K562 (cell line): Measurements from ENCODE around the gene WDR49. TPM values are rescaled to one million over a fixed set of nuclear protein-coding genes. Genes with fewer than 3 reads are reported as not detected.

Source experiments
- ATAC-seq: fragments of 200-7000 bp; cut with Tn5 transposase; 3 replicates; pipeline ENCODE4 v1.9.1; 2020; ENCODE audit warnings: moderate library complexity
- BruUV-seq: library from RNA; stranded (reverse); fragments of 400-500 nt; replicated peaks from 2 replicates; lab custom pipeline; 2021; lab: Mats Ljungman, UMichigan
- CTCF ChIA-PET: fragments of 300-600 bp; formaldehyde crosslinking; extraction: SDS; loops from one replicate; lab custom pipeline; 2021; ENCODE audit warnings: low intra/inter-chr PET ratio; lab: Yijun Ruan, JAX
- POLR2A ChIA-PET: fragments of 300-600, 350-650 bp; sonication (Branson Sonifier 250); formaldehyde crosslinking; extraction: SDS; loops from one replicate; lab custom pipeline; 2021; ENCODE audit warnings: antibody characterized with exemption, inconsistent platforms; lab: Yijun Ruan, JAX
- DNase-seq, 4 experiments: peaks; one replicate each; pipeline versions ENCODE4 v3.0.0 to v3.0.0-alpha.2; 2011 to 2018; ENCODE audit warnings: low spot score in 3 of 4, mixed read lengths in 3 of 4; ENCODE audit errors: extremely low read depth in 1 of 4
- FAIRE-seq: peaks from 2 replicates; lab custom pipeline; 2011; peaks lifted over from hg19 to GRCh38; lab: Jason Lieb, UNC
- H2AFZ ChIP-seq: 2 replicates; pipeline ENCODE4 v1.6.0; 2011; ENCODE audit warnings: low read depth, low read length, control low read depth, inconsistent platforms
- H3K27ac ChIP-seq: fragments of 200-600 bp; 3 replicates; pipeline ENCODE4 v1.8.0; 2011; ENCODE audit warnings: low read depth, mild to moderate bottlenecking, control low read depth, inconsistent platforms, low read length, moderate library complexity, mixed read lengths; ENCODE audit errors: extremely low read depth
- H3K27me3 ChIP-seq, 2 experiments: fragments of 300-600 bp in 1 of 2; 2 replicates in 1 of 2; 3 replicates in 1 of 2; pipeline versions ENCODE4 v1.6.0 to v1.8.0; 2011; ENCODE audit warnings: inconsistent platforms in 2 of 2, low read length in 2 of 2, mild to moderate bottlenecking in 1 of 2, mixed read lengths in 1 of 2, moderate library complexity in 1 of 2; ENCODE audit not compliant: control insufficient read depth in 2 of 2, insufficient read depth in 2 of 2
- H3K36me3 ChIP-seq: fragments of 300-600 bp; 3 replicates; pipeline ENCODE4 v1.8.0; 2011; ENCODE audit warnings: mild to moderate bottlenecking, low read length, inconsistent platforms; ENCODE audit not compliant: control insufficient read depth, insufficient read depth
- H3K4me1 ChIP-seq, 2 experiments: fragments of 200-600 bp in 1 of 2; replicated peaks in 1 of 2; 2 replicates in 1 of 2; 3 replicates in 1 of 2; pipeline versions ENCODE4 v1.5.1 to v1.8.0; 2011; ENCODE audit warnings: inconsistent platforms in 2 of 2, low read length in 2 of 2, mild to moderate bottlenecking in 1 of 2, mixed read lengths in 1 of 2, moderate library complexity in 1 of 2; ENCODE audit not compliant: control insufficient read depth in 2 of 2, insufficient read depth in 2 of 2
- H3K4me2 ChIP-seq: 2 replicates; pipeline ENCODE4 v1.6.1; 2011; ENCODE audit warnings: low read length, control low read depth, inconsistent platforms, mixed read lengths; ENCODE audit not compliant: insufficient read depth
- H3K4me3 ChIP-seq: fragments of 200-600 bp; sonication (generic), shearing (Covaris generic); 2 replicates; pipeline ENCODE4 v1.5.1; 2016; ENCODE audit warnings: control low read depth, inconsistent platforms
- H3K79me2 ChIP-seq: fragments of 200-600 bp; 3 replicates; pipeline ENCODE4 v1.8.0; 2011; ENCODE audit warnings: low read length, inconsistent platforms; ENCODE audit not compliant: control insufficient read depth, insufficient read depth
- H3K9ac ChIP-seq, 2 experiments: 2 replicates each; pipeline versions ENCODE4 v1.6.0 to v1.6.1; 2011; ENCODE audit warnings: low read depth in 2 of 2, low read length in 2 of 2, control low read depth in 1 of 2, inconsistent platforms in 1 of 2, mild to moderate bottlenecking in 1 of 2, mixed read lengths in 1 of 2; ENCODE audit not compliant: insufficient read depth in 1 of 2
- H3K9me1 ChIP-seq: one replicate; pipeline ENCODE4 v1.6.0; 2011; ENCODE audit warnings: inconsistent platforms, mild to moderate bottlenecking, low read length, moderate library complexity; ENCODE audit not compliant: control insufficient read depth, insufficient read depth
- H3K9me3 ChIP-seq: replicated peaks from 2 replicates; pipeline ENCODE4 v1.5.1; 2011; ENCODE audit warnings: low read depth, low read length, inconsistent platforms; ENCODE audit not compliant: control insufficient read depth, insufficient read depth
- H4K20me1 ChIP-seq: replicated peaks from 2 replicates; pipeline ENCODE4 v1.6.1; 2011; ENCODE audit warnings: low read length, inconsistent platforms, mixed read lengths; ENCODE audit not compliant: control insufficient read depth, insufficient read depth
- BRD4 ChIP-seq: fragments of 200-600 bp; sonication (generic); IDR thresholded peaks from 2 replicates; pipeline ENCODE4 v1.6.1; 2017; ENCODE audit warnings: inconsistent platforms
- CREM ChIP-seq: IDR thresholded peaks from 2 replicates; pipeline ENCODE4 v1.6.1; 2014; ENCODE audit warnings: antibody characterized with exemption, low read depth
- DACH1 ChIP-seq: fragments of 450-650 bp; IDR thresholded peaks from 2 replicates; pipeline ENCODE4 v1.6.1; 2018; ENCODE audit not compliant: partially characterized antibody
- DDX20 ChIP-seq: fragments of 450-650 bp; IDR thresholded peaks from 2 replicates; pipeline ENCODE4 v1.6.1; 2016; ENCODE audit warnings: missing genetic modification characterization, low read depth, mild to moderate bottlenecking, missing compliant biosample characterization, moderate library complexity
- DEAF1 ChIP-seq: fragments of 450-650 bp; formaldehyde crosslinking; IDR thresholded peaks from 2 replicates; pipeline ENCODE4 v1.4.0; 2020; ENCODE audit warnings: mild to moderate bottlenecking, moderate library complexity
- DNMT1 ChIP-seq: fragments of 450-650 bp; IDR thresholded peaks from 2 replicates; pipeline ENCODE4 v1.6.1; 2016; ENCODE audit warnings: antibody characterized with exemption, mild to moderate bottlenecking
- DPF2 ChIP-seq: fragments of 450-650 bp; IDR thresholded peaks from 2 replicates; pipeline ENCODE4 v1.6.1; 2016
- GTF2E2 ChIP-seq: fragments of 200-800 bp; sonication (Bioruptor generic); IDR thresholded peaks from 2 replicates; pipeline ENCODE4 v1.6.1; 2016; ENCODE audit warnings: missing genetic modification characterization, missing compliant biosample characterization
- NCOA2 ChIP-seq, 2 experiments: fragments of 450-650 bp; IDR thresholded peaks; 2 replicates each; pipeline ENCODE4 v1.6.1; 2018; ENCODE audit warnings: mild to moderate bottlenecking in 2 of 2, moderate library complexity in 1 of 2; ENCODE audit not compliant: partially characterized antibody in 2 of 2
- NFE2L1 ChIP-seq: fragments of 450-650 bp; IDR thresholded peaks from 2 replicates; pipeline ENCODE4 v1.6.1; 2016; ENCODE audit warnings: missing genetic modification characterization, low read depth, mild to moderate bottlenecking, missing compliant biosample characterization, moderate library complexity, borderline replicate concordance
- RREB1 ChIP-seq: fragments of 250-450 bp; sonication (Bioruptor Pico); IDR thresholded peaks from 2 replicates; pipeline ENCODE4 v1.4.0; 2020
- WGBS: fragments of 100-300 bp; shearing (Covaris generic); methylation state at CpG from one replicate; pipeline ENCODE4 v1.1.6; 2016; ENCODE audit warnings: low coverage, mixed read lengths; ENCODE audit not compliant: insufficient coverage; ENCODE audit errors: missing lambda C conversion rate; 5-methylcytosine and 5-hydroxymethylcytosine counted together
- in situ Hi-C: fragments of 300-500 bp; cut with MboI; formaldehyde crosslinking; loops from 4 replicates; pipeline ENCODE4 v1.15.0; 2018; ENCODE audit warnings: inconsistent platforms, mixed read lengths
- intact Hi-C: fragments of 100-400 bp; cut with micrococcal nuclease; formaldehyde crosslinking; loops from 2 replicates; pipeline ENCODE4 v1.14.2; 2022
- polyA plus RNA-seq, 8 experiments: library from polyadenylated mRNA; depleted of rRNA in 4 of 8; stranded (reverse) in 5 of 8; unstranded in 3 of 8; fragments of >200 nt; fragmentation: Nextera tagmentation in 2 of 8; fragmentation: Illumina TruSeq in 1 of 8; extraction: Ambion mirVana in 2 of 8; extraction: Trizol in 1 of 8; gene quantifications; 2 replicates each; pipeline versions ENCODE4 v1.2.1 to v1.2.3, GENCODE V29; 2011 to 2014; ENCODE audit warnings: inconsistent platforms in 1 of 8, missing spikeins in 1 of 8
- total RNA-seq, 7 experiments: library from RNA; depleted of rRNA in 6 of 7; stranded (reverse); fragments of >200 nt in 6 of 7; fragmentation: Illumina TruSeq in 2 of 7; extraction: Trizol in 2 of 7; gene quantifications; 2 replicates each; pipeline versions ENCODE4 v1.2.1 to v1.2.3, GENCODE V29; 2011 to 2021; ENCODE audit warnings: low replicate concordance in 1 of 7
- TF ChIP-seq, protein P1 (sequence below), 3 experiments: fragments of 200-800 bp in 1 of 3; sonication (Bioruptor generic) in 1 of 3; sonication (generic) in 1 of 3; formaldehyde crosslinking in 1 of 3; IDR thresholded peaks; 2 replicates each; pipeline versions ENCODE4 v1.6.1 to v1.8.0; 2016 to 2022; ENCODE audit warnings: mild to moderate bottlenecking in 2 of 3, missing compliant biosample characterization in 2 of 3, missing genetic modification characterization in 2 of 3, missing genetic modification reagents in 1 of 3
- TF ChIP-seq, protein P2 (sequence below): sonication (generic); formaldehyde crosslinking; IDR thresholded peaks from 2 replicates; pipeline ENCODE4 v1.8.1; 2023; ENCODE audit warnings: mild to moderate bottlenecking, missing genetic modification reagents

The WDR49 gene
- total and polyA plus RNA-seq, 9 of the 15 experiments (the other 6 are each of a cell fraction or from before 2014, with no cell fraction given): not detected

DNA sequence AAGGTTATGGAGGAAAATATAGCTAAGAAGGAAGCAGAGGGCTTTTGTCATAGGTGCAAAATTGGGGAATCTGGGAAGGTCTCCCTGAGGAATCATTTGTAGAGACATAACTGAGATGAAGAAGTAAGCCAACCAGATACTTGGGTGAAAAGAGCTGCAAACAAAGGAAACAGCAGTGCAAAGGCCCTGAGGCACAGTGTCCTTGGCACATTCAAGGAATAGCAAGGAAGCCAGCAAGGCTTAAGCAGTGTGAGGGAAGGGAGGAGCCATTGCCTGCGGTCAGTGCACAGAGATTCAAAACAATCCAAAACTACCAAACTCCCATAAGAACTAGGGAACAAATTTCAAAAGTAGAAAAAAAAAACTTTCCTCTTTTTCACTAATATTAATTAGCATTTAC, 88.3 kb downstream of the WDR49 start:
- in situ Hi-C loops (no loop called here), intact Hi-C loops (no loop called here)
- POLR2A ChIA-PET: no interaction called here
- no peak overlapping the region for H3K4me3 ChIP-seq
- no peak for FAIRE-seq
- CTCF ChIA-PET: no interaction called here
- H3K4me1 ChIP-seq: no peaks in the 10 kb centered on the region
- no peaks in the 10 kb centered on the region for H3K9me1 ChIP-seq
- 0% methylated on average over 1 of the region's 1 CpG for WGBS
- H2AFZ ChIP-seq: no peak overlapping the region
- H3K4me2 ChIP-seq: no peak overlapping the region
- H3K9ac ChIP-seq: no peak overlapping the region
- BruUV-seq: no TSS peak
- no peaks in the 10 kb centered on the region for H3K27me3 ChIP-seq
- no peak for DNase-seq
- H4K20me1 ChIP-seq: no peaks in the 10 kb centered on the region
- no peak overlapping the region for H3K27ac ChIP-seq
- H3K9me3 ChIP-seq: no peaks in the 10 kb centered on the region
- no peaks in the 10 kb centered on the region for H3K79me2 ChIP-seq
- no peaks in the 10 kb centered on the region for H3K36me3 ChIP-seq
- no peak for ATAC-seq
- no peak for TF ChIP-seq DDX20 (tag)
- TF ChIP-seq, protein P1, sequence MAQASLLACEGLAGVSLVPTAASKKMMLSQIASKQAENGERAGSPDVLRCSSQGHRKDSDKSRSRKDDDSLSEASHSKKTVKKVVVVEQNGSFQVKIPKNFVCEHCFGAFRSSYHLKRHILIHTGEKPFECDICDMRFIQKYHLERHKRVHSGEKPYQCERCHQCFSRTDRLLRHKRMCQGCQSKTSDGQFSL (CRISPR knock-in tag; IDR thresholded peaks at IDR 0.05): no peak
- TF ChIP-seq, protein P1 (tag; IDR thresholded peaks at IDR 0.05): no peak
- TF ChIP-seq GTF2E2: no peak
- no peak for TF ChIP-seq DNMT1
- TF ChIP-seq DPF2: no peak
- no peak for TF ChIP-seq RREB1 (CRISPR knock-in tag)
- no peak for TF ChIP-seq DEAF1 (CRISPR knock-in tag)
- TF ChIP-seq NFE2L1 (tag): no peak
- no peak for TF ChIP-seq NCOA2 (IDR thresholded peaks at IDR 0.05; ENCODE audit: partially characterized antibody in 2 of 2)
- no peak for TF ChIP-seq CREM
- TF ChIP-seq DACH1: no peak
- no peak for TF ChIP-seq BRD4
- TF ChIP-seq, protein P2, sequence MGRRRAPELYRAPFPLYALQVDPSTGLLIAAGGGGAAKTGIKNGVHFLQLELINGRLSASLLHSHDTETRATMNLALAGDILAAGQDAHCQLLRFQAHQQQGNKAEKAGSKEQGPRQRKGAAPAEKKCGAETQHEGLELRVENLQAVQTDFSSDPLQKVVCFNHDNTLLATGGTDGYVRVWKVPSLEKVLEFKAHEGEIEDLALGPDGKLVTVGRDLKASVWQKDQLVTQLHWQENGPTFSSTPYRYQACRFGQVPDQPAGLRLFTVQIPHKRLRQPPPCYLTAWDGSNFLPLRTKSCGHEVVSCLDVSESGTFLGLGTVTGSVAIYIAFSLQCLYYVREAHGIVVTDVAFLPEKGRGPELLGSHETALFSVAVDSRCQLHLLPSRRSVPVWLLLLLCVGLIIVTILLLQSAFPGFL (CRISPR knock-in tag): no peak
